ENCODE measurements around the gene B3GNT9.
"Not testable (repeated sequence)": the region's sequence is repeated elsewhere in the genome, so short reads cannot be mapped to it uniquely, and the experiment has no call there.

The B3GNT9 gene

GRCh38 chr16:67149276-67150046 lies 1.3 kb downstream of the B3GNT9 start:
- DNase-seq, result no peak

GRCh38 chr16:67148656-67149275 lies 2.0 kb downstream of the B3GNT9 start:
- no peak for DNase-seq

GRCh38 chr16:67148221-67148620 lies 2.6 kb downstream of the B3GNT9 start:
- DNase-seq, result no peak

- DNase-seq, result no peak
These were observed 3.2 kb downstream of the B3GNT9 start for GRCh38 chr16:67147437-67148140.

- no peak for DNase-seq
These were observed 4.1 kb downstream of the B3GNT9 start for GRCh38 chr16:67146523-67147357.

- no peak for DNase-seq
These were observed 5.1 kb downstream of the B3GNT9 start for GRCh38 chr16:67145746-67146145.

- no peak for DNase-seq
These were observed 5.9 kb downstream of the B3GNT9 start for GRCh38 chr16:67144943-67145342.

GRCh38 chr16:67142342-67142741 lies 8.5 kb downstream of the B3GNT9 start:
- no peak for DNase-seq

- DNase-seq, result no peak
These were observed 9.4 kb downstream of the B3GNT9 start for GRCh38 chr16:67141391-67141790.

GRCh38 chr16:67137605-67138004 lies 13.2 kb downstream of the B3GNT9 start:
- DNase-seq, result no peak

- no peak for DNase-seq
These were observed 21.4 kb downstream of the B3GNT9 start for GRCh38 chr16:67129422-67129821.

- no peak for DNase-seq
These were observed 21.9 kb downstream of the B3GNT9 start for GRCh38 chr16:67128887-67129286.

- DNase-seq, result no peak
These were observed 22.4 kb downstream of the B3GNT9 start for GRCh38 chr16:67128417-67128816.

- not testable (repeated sequence) for DNase-seq
These were observed 28.0 kb downstream of the B3GNT9 start for GRCh38 chr16:67122799-67123198.

GRCh38 chr16:67120025-67120424 lies 30.8 kb downstream of the B3GNT9 start:
- DNase-seq, result no peak

GRCh38 chr16:67117716-67118115 lies 33.1 kb downstream of the B3GNT9 start:
- DNase-seq, result no peak

GRCh38 chr16:67116388-67117311 lies 34.1 kb downstream of the B3GNT9 start:
- no peak for DNase-seq

- no peak for DNase-seq
These were observed 35.2 kb downstream of the B3GNT9 start for GRCh38 chr16:67115639-67116038.

GRCh38 chr16:67114793-67115192 lies 36.0 kb downstream of the B3GNT9 start:
- no peak for DNase-seq

- no peak for DNase-seq
These were observed 38.0 kb downstream of the B3GNT9 start for GRCh38 chr16:67112591-67113399.

- DNase-seq, result no peak
These were observed 38.8 kb downstream of the B3GNT9 start for GRCh38 chr16:67111951-67112444.

Measured in stimulated activated naive CD4-positive, alpha-beta T cell treated with Interleukin-2 at 50 U/mL for 16 hours (primary cell).